ENCODE data around the gene LRRC37B.

DNA sequence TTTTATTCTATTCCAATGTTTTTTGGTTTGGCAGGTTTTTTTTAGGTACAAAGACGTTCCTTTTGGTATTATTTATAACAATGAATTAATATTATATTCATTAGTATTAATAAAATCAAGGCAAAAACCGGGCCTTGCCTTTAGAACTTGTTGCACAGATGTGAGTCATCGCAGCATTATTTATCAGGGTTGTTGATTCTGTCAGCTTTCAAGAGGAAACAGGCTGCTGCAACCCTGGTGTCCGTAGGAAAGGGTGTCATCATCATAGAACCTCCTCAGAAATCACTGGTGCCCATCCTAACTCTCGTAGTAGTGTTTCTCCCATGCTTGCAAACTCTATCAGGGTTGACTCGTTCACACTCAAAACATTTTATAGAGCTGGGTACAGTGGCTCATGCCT, 10.2 kb upstream of the LRRC37B start:
- no peak for TF ChIP-seq EP300 (IDR thresholded peaks at IDR 0.05)
- TF ChIP-seq CTCF (IDR thresholded peaks at IDR 0.05) = no peak
- no peak for TF ChIP-seq POLR2A (IDR thresholded peaks at IDR 0.05)
